Measurements from ENCODE around the gene FSIP1. TPM values are rescaled to one million over a fixed set of nuclear protein-coding genes. Genes with fewer than 3 reads are reported as not detected.
A peak's percentile ranks its signal among the peaks of the same experiment; 100 is the strongest.

Gene FSIP1
- total RNA-seq, 6 donors from 2014 or later, result 0.26 to 3.2 (median 0.79) TPM; not detected in 2

DNA sequence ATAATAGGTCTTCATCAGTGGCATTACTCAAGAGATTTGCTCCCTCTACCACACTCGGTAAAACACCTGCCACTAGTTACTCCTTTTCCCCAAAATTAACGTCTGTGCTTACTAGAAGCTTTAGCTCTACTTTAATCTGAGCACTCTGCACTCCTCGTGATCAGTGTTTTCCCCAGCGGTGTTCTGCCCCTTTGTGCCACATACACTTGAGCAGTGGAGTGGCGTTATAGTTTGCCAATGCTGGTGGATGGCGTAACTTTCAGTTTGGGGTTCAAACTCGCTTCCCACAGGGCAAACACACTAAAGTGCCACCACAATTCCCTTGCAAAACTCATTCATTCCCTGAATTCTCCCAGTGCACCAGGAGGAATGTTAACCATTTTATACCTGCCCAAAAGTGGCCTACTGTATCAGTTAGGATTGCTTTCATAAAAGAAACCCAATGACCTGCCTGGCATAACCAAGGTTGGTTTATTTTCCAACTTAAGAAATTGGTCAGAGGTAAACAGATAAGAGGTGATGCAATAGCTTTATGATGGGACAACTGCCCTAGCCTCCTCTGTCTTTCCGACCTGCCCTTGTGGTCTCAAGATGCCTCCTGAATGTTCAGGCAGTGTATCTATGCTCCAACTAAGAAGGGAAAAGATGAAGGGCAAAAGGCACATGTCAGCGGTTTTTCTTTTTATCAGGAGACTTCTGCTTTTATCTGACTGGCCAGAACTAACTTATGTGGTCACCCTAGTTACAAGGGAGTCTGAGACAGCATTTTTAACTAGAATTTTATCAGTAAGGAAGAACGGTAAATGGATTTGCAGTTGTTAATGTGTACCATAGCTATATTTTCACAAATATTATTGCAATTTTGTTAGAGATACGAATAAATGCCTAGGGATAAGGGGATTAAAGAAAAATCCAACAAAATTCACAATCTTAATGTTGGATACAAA, 83.9 kb downstream of the FSIP1 start:
- ATAC-seq (ENCODE audit: low FRiP score in 2 of 2) (no peak), DNase-seq (peak in 1 of 2 donors; percentile 56)
- 79 to 82% methylated on average over 11 of the region's 11 CpGs for WGBS, 2 donors
- Histone ChIP-seq H3K4me1 (no peaks in the 10 kb centered on the region), H3K27me3 (no peaks in the 10 kb centered on the region), H3K4me3 (no peak overlapping the region), H3K9me3 (no peaks in the 10 kb centered on the region), H3K27ac (no peak overlapping the region), H3K36me3 (no peaks in the 10 kb centered on the region)
- TF ChIP-seq, protein P1, sequence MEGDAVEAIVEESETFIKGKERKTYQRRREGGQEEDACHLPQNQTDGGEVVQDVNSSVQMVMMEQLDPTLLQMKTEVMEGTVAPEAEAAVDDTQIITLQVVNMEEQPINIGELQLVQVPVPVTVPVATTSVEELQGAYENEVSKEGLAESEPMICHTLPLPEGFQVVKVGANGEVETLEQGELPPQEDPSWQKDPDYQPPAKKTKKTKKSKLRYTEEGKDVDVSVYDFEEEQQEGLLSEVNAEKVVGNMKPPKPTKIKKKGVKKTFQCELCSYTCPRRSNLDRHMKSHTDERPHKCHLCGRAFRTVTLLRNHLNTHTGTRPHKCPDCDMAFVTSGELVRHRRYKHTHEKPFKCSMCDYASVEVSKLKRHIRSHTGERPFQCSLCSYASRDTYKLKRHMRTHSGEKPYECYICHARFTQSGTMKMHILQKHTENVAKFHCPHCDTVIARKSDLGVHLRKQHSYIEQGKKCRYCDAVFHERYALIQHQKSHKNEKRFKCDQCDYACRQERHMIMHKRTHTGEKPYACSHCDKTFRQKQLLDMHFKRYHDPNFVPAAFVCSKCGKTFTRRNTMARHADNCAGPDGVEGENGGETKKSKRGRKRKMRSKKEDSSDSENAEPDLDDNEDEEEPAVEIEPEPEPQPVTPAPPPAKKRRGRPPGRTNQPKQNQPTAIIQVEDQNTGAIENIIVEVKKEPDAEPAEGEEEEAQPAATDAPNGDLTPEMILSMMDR (IDR thresholded peaks at IDR 0.05), result no peak
- no peak for TF ChIP-seq EP300 (IDR thresholded peaks at IDR 0.05)
- no peak for TF ChIP-seq POLR2AphosphoS5 (IDR thresholded peaks at IDR 0.05)
- no peak for TF ChIP-seq POLR2A (IDR thresholded peaks at IDR 0.05)

DNA sequence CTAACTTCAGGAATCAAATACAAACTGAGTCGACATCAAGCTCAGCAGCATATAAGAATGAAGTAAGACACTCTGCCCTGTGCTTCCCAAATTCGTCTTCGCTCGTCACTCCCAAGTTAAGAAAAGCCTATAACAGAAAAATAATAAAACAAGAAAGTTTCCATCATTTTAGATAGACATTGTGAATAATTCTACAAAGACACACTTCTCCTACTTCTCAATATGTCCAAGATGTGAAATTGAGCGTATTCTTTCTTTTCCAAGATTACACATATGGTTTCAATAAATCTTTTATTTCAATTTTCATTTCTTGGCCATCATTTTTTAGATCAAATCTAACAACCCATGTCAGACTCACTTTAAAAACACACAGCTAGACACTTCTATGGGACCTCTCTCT, 85.1 kb downstream of the FSIP1 start:
- Histone ChIP-seq H3K36me3 (no peaks in the 10 kb centered on the region), H3K9me3 (no peaks in the 10 kb centered on the region), H3K27me3 (no peaks in the 10 kb centered on the region), H3K27ac (no peak overlapping the region), H3K4me1 (no peaks in the 10 kb centered on the region), H3K4me3 (no peak overlapping the region)
- ATAC-seq (ENCODE audit: low FRiP score in 2 of 2) (no peak), DNase-seq (no peak)
- 93 to 95% methylated on average over 5 of the region's 5 CpGs for WGBS, 2 donors
- TF ChIP-seq POLR2A (IDR thresholded peaks at IDR 0.05), result no peak
- TF ChIP-seq, protein P1 (IDR thresholded peaks at IDR 0.05), result no peak

DNA sequence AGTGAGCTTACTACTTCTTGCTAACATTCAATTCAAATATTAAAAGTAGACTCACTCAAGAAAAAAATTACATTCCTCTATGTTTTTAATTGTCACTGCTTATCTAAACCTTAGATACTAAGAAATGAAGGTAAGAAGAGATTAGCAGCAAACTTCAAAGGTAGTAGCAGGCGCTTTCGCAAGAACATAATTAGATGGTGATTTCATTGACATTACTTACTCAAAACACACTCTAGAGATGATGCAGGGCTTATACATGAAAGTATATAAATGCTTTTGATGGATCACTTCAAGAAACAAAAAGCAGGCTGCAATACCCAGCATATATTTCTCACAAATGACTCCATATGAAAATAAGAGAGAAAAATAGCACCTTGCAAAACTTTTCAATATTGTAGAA, 86.8 kb downstream of the FSIP1 start:
- WGBS, 2 donors, result 81 to 82% methylated on average over 2 of the region's 2 CpGs

DNA sequence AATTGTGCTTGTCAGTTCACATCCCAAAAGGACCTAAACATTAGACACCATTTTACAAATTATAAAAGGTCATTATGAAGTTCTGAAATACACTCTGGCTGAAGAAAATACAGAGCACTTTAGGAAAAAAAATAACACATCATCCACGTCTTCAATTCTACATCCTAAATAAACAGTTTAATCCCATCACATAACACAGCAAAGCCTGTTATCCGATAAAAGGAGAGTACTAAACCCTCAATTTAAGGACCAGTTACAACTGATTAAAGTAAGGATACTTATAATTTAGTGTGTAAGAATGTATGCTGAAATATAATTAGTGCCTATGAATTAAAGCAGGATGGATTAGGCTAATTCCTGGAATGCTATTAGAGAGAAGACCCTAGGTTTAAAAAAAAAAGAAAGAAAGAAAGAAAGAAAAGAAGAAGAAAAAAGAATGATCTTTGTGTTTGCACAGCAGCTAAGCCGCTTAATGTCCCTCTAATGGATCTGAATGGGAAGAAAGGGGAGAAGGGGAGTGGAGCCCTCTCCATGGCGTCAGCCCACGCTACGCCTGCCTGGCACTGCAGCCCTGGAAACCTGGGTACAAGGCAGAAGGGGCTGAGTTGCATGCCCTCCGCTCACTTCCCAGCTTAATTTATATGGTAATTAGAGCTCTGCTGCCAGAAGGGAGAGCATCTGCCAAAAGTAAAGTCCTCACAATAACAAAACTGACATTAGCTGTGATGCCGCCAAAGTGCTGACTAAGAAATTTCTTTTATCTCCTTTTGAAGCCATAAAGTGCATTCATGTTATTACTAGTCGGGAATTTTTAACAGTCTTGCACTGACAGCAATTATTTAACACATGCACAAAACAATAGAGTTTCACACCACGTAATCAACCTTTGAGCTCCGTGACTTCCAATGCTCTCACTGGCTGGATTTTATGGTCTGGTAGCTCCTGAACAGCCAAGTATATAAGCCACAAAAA, 90.0 kb downstream of the FSIP1 start:
- 70 to 72% methylated on average over 11 of the region's 11 CpGs for WGBS, 2 donors
- no peaks in the 10 kb centered on the region for H3K36me3 ChIP-seq
- no peak overlapping the region for H3K27ac ChIP-seq
- DNase-seq (peak in 1 of 2 donors; percentile 37), ATAC-seq (ENCODE audit: low FRiP score in 2 of 2) (no peak)
- H3K4me1 ChIP-seq, result no peaks in the 10 kb centered on the region
- H3K4me3 ChIP-seq, result no peak overlapping the region
- H3K27me3 ChIP-seq, result no peaks in the 10 kb centered on the region
- H3K9me3 ChIP-seq, result no peaks in the 10 kb centered on the region
- no peak for TF ChIP-seq EP300 (IDR thresholded peaks at IDR 0.05)
- TF ChIP-seq POLR2AphosphoS5 (IDR thresholded peaks at IDR 0.05), result no peak
- TF ChIP-seq, protein P1 (IDR thresholded peaks at IDR 0.05), result no peak
- no peak for TF ChIP-seq POLR2A (IDR thresholded peaks at IDR 0.05)

More for the DNA sequence above, 86.8 kb downstream of the FSIP1 start:
- ATAC-seq (ENCODE audit: low FRiP score in 2 of 2) (no peak), DNase-seq (no peak)
- H3K4me3 ChIP-seq, result no peak overlapping the region
- no peaks in the 10 kb centered on the region for H3K36me3 ChIP-seq
- H3K27me3 ChIP-seq, result no peaks in the 10 kb centered on the region
- H3K9me3 ChIP-seq, result no peaks in the 10 kb centered on the region
- TF ChIP-seq POLR2AphosphoS5 (IDR thresholded peaks at IDR 0.05), result no peak
- TF ChIP-seq POLR2A (IDR thresholded peaks at IDR 0.05), result no peak
- no peaks in the 10 kb centered on the region for H3K4me1 ChIP-seq
- no peak overlapping the region for H3K27ac ChIP-seq

All from upper lobe of left lung (tissue), 6 donors.